Measurements from ENCODE around the gene LGR4.
A peak's percentile ranks its signal among the peaks of the same experiment; 100 is the strongest.

The LGR4 gene

GRCh38 chr11:27456140-27456794 lies 16.3 kb downstream of the LGR4 start:
- DNase-seq: peak; percentile 69

GRCh38 chr11:27455667-27456066 lies 16.9 kb downstream of the LGR4 start:
- no peak for DNase-seq

GRCh38 chr11:27453701-27454100 lies 18.9 kb downstream of the LGR4 start:
- DNase-seq: no peak

GRCh38 chr11:27452147-27452546 lies 20.4 kb downstream of the LGR4 start:
- no peak for DNase-seq

GRCh38 chr11:27451244-27451965 lies 21.2 kb downstream of the LGR4 start:
- peak; percentile 41 for DNase-seq

- DNase-seq: peak; percentile 23
These were observed 24.4 kb downstream of the LGR4 start for GRCh38 chr11:27448184-27448540.

- DNase-seq: peak; percentile 87
These were observed 25.1 kb downstream of the LGR4 start for GRCh38 chr11:27447288-27448183.

- DNase-seq: no peak
These were observed 27.0 kb downstream of the LGR4 start for GRCh38 chr11:27445625-27446024.

- DNase-seq: no peak
These were observed 27.8 kb downstream of the LGR4 start for GRCh38 chr11:27444801-27445215.

- no peak for DNase-seq
These were observed 28.7 kb downstream of the LGR4 start for GRCh38 chr11:27443746-27444507.

GRCh38 chr11:27443227-27443626 lies 29.4 kb downstream of the LGR4 start:
- no peak for DNase-seq

GRCh38 chr11:27440090-27440489 lies 32.5 kb downstream of the LGR4 start:
- no peak for DNase-seq

- DNase-seq: no peak
These were observed 34.0 kb downstream of the LGR4 start for GRCh38 chr11:27438595-27438981.

GRCh38 chr11:27437829-27438594 lies 34.6 kb downstream of the LGR4 start:
- no peak for DNase-seq

- DNase-seq: no peak
These were observed 35.7 kb downstream of the LGR4 start for GRCh38 chr11:27436916-27437315.

- no peak for DNase-seq
These were observed 38.8 kb downstream of the LGR4 start for GRCh38 chr11:27433742-27434141.

- DNase-seq: no peak
These were observed 40.8 kb downstream of the LGR4 start for GRCh38 chr11:27431808-27432207.

- DNase-seq: peak; percentile 21
These were observed 42.7 kb downstream of the LGR4 start for GRCh38 chr11:27429761-27430393.

- peak; percentile 57 for DNase-seq
These were observed 45.2 kb downstream of the LGR4 start for GRCh38 chr11:27427183-27427980.

- no peak for DNase-seq
These were observed 46.8 kb downstream of the LGR4 start for GRCh38 chr11:27425814-27426213.
